Measurements from ENCODE around the gene MYLK4.

MYLK4 gene

DNA sequence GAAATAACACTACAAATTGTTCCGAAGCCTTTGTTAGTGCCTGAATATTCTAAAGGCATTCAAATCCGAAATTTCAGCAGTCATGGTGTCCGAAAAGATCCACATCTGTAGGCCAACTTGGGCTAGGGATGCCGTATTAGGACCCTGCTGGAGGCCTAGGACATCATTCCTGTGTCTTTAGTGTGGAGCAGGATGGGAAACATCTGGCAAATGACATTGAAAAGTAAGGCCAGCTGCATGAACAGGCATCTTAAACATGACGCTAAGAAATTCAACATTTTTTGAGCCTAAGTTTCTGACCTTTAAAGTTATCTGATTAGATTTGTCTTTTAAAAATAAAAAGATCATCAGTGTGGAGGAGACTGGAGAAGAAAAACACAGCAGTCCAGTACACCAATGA lies 91.3 kb downstream of the MYLK4 start:
- TF ChIP-seq, protein P1, sequence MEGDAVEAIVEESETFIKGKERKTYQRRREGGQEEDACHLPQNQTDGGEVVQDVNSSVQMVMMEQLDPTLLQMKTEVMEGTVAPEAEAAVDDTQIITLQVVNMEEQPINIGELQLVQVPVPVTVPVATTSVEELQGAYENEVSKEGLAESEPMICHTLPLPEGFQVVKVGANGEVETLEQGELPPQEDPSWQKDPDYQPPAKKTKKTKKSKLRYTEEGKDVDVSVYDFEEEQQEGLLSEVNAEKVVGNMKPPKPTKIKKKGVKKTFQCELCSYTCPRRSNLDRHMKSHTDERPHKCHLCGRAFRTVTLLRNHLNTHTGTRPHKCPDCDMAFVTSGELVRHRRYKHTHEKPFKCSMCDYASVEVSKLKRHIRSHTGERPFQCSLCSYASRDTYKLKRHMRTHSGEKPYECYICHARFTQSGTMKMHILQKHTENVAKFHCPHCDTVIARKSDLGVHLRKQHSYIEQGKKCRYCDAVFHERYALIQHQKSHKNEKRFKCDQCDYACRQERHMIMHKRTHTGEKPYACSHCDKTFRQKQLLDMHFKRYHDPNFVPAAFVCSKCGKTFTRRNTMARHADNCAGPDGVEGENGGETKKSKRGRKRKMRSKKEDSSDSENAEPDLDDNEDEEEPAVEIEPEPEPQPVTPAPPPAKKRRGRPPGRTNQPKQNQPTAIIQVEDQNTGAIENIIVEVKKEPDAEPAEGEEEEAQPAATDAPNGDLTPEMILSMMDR (IDR thresholded peaks at IDR 0.05) = no peak

DNA sequence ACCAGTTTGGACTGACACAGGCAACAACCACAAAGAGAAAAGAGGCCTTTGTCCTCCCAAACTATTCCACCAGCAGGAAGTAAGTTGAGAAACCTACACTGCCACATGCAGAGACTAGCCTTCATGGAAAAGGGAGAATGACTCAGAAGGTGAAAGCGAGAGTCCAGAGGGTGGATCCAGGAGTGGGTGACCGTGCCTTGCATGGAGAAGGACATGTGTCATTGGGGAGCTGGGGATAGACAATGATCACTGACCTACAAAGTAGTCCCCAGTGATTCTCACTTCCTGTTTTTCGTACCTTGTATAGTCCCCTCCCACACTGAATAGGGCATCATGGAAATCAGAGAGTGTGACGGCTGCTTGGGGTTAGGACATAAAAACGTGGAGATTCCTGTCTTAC lies 91.9 kb downstream of the MYLK4 start:
- TF ChIP-seq, protein P1 (IDR thresholded peaks at IDR 0.05) = no peak

DNA sequence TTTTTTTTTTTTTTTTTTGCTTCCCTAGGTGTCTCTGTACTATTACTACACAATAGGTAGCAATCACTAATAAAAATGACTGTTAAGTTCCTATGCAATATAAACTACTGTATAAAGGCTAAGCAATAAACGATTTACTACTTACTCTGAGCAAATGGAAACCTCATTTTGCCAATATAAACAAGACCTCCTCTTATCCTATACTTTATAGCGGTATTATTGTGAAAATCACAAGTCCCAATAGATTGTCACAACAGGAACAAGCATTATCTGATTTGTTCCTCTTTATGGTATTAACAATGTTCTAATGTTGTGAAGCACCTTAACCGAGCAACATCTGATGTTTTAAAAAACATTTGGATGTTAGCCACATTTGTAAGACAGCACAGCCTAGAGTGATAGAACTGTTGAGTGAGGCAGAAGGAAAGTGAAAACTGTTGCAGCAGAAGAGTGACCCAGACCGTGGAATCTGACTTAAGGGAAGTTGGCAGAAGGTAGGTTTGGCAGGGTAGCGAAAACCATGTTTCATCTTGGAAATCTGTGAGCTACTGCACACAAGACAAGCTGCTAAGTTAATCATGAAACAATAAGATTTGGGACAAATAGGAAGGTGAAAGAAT lies 94.2 kb downstream of the MYLK4 start:
- TF ChIP-seq, protein P1 (IDR thresholded peaks at IDR 0.05) = no peak

DNA sequence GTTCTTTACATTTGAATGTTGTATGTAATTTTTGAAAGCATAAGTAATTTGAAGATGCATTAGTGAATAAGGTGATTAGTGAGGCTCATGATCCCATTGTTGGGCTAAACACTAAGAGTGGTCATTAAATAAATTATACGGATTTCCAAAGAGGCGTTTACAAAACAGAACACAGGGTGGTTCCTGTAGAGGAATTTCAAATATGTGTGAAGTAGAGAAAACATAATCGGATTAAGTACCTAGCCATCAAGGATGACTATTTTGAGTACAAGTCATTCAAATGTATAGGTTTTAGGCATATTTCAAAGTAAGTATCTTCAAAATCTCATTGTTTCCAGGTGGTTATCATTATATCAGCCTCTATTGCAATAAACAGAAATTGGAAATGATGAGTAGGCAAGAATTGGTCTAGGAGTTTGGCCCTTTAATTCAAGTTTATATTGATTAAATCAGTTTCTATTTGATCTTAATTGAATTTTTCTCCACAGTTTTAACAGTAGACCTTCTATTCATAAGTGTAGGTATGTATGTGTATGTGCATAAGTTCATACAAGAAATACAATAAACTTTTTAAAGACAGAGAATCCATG lies 94.8 kb downstream of the MYLK4 start:
- TF ChIP-seq, protein P1 (IDR thresholded peaks at IDR 0.05) = no peak

DNA sequence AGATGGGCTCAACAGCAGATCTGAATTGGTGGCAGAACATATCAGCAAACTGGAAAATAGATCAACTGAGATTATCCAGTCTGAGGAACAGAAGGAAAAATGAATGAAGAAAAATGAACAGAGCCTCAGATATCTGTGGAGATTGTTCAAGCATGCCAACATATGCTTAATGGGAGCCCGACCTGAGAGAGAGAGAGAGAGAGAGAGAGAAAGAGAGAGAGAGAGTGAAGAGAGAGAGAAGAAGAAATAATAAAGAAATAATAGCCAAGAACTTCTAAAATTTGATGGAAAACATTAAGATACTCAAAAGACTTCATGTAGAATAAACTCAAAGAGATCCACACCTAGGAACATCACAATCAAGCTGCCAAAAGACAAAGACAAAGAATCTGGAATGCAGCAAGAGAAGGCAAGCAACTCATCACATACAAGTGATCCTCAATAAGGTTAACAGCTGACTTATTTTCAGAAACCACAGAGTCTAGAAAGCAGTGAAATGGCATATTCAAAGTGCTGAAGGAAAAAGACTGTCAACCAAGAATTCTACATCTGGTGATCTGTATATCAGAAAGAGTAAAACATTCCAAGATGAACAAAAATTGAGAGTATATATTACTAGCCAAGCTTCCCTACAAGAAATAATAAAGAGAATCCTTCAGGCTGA lies 97.2 kb downstream of the MYLK4 start:
- TF ChIP-seq, protein P1 (IDR thresholded peaks at IDR 0.05) = no peak

DNA sequence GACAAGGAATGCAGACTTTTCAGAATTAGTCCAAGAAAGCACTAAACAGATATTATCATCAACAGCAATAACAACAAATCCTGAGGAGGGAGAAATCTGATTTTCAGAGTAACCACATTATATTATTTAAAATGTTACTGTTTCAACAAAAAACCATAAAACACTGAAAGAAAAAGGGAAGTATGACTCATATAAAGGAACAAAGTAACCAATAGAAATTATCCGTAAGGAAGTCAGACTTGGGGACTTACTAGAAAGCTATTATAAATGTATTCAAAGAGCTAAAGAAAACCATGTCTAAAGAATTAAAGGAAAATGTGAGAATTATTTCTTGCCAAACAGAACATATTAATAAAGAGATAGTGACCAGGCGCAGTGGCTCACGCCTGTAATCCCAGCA lies 98.1 kb downstream of the MYLK4 start:
- TF ChIP-seq, protein P1 (IDR thresholded peaks at IDR 0.05) = no peak

DNA sequence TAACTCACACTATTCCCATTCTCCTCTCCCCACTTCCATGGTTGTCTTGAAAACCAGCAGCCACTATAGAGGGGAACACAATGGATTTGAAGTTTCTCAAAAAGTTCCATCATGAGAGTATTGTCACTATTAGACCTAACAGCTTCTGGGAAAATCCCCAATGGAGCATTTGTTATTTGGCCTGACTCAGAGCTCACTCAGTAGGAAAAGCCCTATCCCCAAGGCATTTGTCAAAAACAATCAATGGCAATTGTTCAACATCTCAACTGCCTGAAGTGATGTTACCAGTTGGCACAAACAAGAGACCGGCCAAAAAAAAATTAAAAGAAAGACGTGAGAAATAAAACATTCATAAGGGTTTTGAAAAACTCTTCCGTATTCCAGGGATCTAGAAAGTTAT lies 98.8 kb downstream of the MYLK4 start:
- TF ChIP-seq, protein P1 (IDR thresholded peaks at IDR 0.05) = no peak

Measured in LNCAP (cell line).